ENCODE data around the gene CISH.

DNA sequence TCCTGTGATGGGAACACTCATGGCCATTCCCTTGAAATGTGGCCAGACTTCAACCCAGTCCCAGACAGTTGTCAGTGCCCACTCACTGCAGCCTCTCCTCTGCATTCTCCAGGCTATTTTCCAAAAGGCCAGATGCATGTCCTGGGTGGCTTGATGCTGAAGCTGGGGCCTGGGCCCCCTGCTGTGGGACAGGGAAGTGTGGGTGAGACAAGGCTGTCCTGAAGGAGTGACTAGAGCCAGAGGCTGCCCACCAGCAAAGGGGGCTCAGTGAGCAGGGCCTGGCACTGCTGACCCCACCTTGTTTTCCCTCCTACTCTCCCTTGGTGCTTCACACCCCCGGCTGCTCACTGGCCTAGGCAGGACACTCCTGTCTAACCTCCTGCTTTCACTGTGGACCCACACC, 11.9 kb downstream of the CISH start:
- TF ChIP-seq, protein P1, sequence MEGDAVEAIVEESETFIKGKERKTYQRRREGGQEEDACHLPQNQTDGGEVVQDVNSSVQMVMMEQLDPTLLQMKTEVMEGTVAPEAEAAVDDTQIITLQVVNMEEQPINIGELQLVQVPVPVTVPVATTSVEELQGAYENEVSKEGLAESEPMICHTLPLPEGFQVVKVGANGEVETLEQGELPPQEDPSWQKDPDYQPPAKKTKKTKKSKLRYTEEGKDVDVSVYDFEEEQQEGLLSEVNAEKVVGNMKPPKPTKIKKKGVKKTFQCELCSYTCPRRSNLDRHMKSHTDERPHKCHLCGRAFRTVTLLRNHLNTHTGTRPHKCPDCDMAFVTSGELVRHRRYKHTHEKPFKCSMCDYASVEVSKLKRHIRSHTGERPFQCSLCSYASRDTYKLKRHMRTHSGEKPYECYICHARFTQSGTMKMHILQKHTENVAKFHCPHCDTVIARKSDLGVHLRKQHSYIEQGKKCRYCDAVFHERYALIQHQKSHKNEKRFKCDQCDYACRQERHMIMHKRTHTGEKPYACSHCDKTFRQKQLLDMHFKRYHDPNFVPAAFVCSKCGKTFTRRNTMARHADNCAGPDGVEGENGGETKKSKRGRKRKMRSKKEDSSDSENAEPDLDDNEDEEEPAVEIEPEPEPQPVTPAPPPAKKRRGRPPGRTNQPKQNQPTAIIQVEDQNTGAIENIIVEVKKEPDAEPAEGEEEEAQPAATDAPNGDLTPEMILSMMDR (conservative IDR thresholded peaks at IDR 0.05; ENCODE audit: low read depth, low read length), result no peak
- TF ChIP-seq EZH2 (IDR thresholded peaks at IDR 0.05; ENCODE audit: low read length, unreplicated experiment) (no peak), EZH2phosphoT487 (IDR thresholded peaks at IDR 0.05; ENCODE audit: borderline replicate concordance, low read length) (no peak)

Measured in PC-3 (cell line).